GM19438 (cell line): Measurements from ENCODE around the gene LSR.
"Not testable (repeated sequence)": the region's sequence is repeated elsewhere in the genome, so short reads cannot be mapped to it uniquely, and the experiment has no call there.

Experiments used
- ATAC-seq: cut with Tn5 transposase; IDR thresholded peaks from one replicate; pipeline ENCODE4 v1.9.1; 2021; ENCODE audit warnings: low read depth; ENCODE audit not compliant: unreplicated experiment

The LSR gene

DNA sequence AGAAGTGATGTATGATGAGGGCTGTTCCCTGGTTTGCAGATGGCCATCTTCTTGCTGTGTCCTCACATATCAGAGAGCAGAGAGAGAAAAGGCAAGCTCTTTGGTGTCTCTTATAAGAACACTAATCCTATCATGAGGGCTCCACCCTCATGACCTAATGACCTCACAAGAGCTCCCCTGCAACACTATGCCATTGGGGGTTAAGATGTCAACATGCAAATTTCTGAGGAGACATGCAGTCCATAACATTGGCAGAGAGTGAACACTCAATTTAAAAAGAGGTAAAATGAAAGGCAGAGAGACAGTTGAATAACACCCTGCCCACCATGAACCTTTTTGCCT is 31.2 kb upstream of the LSR start:
- no peak for ATAC-seq

DNA sequence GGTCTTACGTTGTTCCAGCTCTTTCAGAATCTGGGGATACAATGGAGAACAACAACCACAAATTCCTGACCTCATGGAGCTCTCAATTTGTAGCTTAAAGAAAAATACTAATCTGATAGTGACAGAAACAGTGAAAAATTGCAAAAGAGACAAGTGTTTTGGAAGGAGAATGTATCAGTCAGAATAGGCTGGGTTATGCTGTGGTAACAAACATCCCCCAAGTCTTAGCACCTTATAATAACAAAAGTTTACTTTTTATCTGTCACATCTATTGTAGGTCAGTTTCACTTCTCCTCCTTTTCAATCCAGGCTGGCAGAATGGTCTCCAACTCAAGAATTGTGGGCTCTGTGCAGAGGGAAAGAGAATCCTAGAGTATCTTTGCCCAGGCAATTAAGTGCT is 29.8 kb upstream of the LSR start:
- no peak for ATAC-seq

DNA sequence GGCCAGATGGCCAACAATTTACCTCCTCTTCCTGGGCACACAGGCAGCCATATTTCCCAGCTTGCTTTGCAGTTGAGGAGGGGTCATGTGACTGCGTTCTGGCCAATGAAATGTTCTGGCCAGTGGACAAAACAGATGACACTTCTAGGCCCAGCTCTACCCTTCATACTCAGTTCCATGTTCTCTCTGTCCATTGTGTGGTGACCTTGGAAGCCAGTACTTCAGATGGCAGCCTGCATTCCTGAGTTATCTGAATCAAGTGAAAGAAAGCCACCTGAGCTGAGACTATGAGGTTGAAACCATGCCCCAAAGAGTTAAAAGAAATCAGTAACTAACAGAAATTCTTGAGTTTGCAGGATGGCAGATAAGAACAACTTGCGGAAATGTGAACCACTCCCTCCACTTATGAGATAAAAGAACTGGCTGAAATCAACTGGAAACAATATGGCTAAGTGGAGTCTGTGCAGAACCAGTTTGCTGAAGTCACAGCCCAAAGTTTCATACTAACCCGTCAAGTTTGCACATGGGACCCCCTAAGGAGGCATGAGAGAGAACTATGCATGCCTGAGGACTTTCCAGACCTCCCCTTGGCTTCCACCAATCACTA is 28.4 kb upstream of the LSR start:
- ATAC-seq = no peak

DNA sequence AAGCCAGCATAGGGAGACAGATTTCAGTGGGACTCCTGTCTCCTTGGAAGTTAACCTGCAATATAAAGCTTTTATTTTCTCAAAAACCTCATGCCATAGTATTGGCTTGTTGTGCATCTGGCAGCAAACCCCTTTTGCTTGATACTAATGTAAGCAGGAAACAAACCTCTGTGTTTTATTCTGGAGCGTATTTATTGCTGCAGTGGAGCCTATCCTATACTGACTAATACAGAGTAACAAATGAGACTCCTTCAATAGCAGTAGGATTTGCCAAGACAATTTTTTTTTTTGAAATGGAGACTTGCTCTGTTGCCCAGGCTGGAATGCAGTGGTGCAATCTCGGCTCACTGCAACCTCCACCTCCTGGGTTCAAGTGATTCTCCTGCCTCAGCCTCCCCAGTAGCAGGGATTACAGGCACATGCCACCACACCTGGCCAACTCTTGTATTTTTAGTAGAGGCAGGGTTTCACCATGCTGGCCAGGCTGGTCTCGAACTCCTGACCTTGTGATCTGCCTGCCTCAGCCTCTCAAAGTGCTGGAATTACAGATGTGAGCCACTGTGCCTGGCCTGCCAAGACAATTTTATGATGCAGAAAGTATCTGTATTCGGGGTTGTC is 27.7 kb upstream of the LSR start:
- not testable (repeated sequence) for ATAC-seq

DNA sequence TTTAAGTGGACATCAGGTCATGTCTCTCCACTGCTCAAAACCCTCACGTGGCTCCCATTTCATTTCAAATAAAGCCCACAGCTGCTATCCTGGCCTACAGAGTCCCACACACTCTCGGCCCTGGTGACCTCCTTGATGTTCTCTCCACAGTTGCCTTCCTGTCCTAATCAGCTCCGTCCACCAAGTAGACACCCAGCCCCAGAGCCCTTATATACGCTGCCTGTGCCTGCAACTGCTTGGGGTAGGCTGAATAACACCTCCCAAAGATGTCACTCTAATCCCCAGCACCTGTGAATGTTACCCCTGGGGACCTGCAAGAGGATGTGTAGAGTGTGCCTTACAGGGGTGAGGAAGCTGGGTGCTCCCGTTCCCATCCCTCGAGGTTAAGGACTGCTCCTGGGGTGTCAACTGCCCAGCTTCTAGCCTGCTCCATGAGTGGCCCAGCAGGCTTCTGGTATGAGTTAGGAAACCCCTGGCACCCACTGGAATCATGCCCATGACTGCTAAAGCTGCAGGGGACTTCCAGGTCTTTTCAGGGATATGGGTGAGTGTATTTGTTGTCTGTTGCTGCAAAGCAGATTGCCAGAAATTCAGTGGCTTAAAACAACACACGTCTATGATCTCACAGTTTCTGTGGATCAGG is 26.3 kb upstream of the LSR start:
- no peak for ATAC-seq

DNA sequence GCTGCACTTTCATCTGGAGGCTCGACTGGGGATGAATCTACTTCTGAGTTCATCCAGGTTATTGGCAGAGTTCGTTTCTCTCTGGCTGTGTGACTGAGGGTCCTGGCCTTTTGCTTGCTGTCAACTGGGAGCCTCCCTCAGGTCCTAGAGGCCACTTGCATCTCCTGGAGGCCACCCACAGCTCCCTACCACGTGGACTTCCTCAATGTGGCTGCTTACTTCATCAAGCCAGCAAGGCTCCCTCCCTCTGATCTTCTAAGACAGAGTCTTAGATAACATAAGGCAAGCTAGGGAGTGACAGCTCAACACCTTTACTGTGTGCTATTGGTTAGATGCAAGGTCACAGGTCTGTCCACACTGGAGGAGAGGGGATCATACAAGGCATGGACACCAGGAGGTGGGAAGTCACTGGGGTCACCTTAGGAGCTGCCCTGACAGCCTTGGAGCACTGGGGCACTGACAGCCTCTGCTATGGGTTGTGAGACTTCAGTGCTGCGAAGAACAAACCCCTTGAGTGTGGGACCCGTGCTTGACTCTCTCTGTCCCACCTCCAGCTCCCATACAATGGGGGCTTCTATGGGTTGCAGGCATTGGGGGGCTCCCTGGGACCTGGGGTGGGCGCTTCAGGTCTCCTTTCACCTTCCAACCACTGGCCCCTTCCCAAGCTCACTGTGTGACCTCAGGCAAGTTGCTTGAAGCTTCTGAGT is 25.6 kb upstream of the LSR start:
- ATAC-seq = no peak

DNA sequence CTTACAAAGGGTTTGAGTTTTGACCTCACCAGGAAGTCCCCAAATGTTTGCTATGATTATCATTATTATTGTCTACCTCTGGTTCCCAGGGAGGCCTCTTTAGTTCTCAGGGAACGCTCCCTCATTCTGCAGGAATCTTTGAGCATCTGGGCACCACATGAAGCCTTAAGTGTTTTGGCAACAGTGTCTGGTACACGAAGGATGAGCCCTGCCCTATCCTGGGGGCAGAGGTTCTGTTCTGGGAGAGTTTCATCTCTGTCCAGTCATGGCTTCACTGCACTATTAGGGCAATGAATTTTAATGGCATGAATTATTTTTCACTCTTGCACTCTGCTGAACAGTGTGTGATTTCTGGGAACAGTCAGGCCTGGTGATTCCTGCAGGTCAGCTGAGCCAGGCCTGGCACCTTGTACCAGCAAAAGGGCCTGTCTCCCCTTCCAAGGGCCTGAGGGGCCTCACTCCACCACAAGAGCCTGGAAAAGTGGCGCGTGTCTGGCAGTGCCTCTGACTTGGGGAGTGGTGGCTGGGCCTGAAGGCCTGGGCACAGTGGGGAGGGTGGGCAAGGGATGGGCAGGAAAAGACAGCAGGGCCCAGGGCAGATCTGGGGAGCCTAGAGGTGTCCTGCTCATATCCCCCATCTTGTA is 24.8 kb upstream of the LSR start:
- ATAC-seq = no peak

DNA sequence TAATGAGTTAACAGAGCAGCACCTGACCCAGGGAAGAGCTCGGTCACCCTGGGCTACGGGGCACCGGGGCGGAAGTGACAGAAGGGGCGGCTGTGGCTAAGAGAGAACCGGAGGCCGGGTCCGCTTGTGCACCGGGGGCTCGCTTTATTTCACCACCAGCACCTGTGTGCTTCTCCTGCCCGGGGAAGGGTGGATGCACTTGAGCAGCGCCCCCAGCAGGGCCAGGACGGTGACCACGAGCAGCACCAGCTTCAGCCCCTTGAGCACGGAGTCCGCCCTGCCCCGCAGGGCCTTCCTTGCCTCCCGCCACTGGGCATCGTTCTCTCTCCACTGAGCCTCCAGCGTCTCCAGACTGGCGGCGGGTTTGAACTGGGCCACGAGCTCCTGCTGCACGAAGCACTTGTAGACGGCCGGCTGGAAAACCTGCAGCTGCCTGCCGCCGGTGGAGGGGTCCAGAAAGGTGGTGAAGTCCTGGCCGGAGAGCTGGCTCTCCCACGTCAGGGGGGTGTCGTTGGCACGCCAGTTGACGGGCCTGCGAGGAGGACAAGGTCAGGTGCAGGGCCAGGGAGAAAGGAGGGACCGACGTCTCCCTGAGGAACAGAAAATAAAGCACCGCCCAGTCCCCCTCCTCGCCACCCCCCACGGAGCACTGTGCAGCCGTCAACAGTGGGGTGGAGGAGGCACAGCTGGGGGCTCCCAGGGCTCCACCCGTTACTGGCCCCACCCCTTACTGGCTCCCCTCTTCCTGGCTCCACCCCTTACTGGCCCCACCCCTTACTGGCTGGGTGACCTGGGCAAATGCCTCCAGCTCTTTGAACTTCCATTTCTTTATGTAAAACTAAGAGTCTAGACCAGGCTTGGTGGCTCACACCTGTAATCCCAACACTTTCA is 23.9 kb upstream of the LSR start:
- no peak for ATAC-seq

DNA sequence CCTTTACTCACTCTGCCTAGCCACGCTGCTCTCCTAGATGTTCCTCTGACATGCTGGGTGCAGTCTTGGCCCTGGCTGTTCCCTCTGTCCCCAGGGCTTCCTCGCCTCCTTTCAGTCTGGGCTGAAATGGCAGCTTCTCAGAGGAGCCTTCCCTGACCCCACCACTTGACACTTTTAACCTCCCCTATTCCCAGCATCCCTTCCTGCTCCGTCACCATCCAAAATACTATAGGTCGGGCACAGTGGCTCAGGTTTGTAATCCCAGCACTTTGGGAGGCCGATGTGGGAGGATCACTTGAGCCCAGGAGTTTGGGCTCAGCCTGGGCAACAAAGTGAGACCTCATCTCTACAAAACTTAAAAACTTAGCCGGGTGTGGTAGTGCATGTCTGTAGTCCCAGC is 22.9 kb upstream of the LSR start:
- ATAC-seq = no peak

DNA sequence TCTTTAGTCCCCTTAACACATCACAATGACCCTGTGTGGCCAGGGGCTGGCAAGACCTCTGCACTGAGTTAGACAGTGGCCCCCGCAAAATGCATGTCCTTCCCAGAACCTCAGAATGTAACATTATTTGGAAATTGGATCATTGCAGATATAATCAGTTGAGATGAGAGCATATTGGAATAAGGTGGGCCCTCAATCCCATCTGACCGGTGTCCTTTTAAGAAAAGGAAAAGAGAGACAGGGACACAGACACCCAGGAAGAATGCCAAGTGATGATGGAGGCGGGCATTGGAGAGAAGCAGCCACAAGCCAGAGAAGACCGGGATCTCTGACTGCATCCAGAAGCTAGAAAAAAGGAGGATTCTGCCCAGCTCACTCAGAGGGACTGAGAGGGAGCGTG is 22.1 kb upstream of the LSR start:
- no peak for ATAC-seq

DNA sequence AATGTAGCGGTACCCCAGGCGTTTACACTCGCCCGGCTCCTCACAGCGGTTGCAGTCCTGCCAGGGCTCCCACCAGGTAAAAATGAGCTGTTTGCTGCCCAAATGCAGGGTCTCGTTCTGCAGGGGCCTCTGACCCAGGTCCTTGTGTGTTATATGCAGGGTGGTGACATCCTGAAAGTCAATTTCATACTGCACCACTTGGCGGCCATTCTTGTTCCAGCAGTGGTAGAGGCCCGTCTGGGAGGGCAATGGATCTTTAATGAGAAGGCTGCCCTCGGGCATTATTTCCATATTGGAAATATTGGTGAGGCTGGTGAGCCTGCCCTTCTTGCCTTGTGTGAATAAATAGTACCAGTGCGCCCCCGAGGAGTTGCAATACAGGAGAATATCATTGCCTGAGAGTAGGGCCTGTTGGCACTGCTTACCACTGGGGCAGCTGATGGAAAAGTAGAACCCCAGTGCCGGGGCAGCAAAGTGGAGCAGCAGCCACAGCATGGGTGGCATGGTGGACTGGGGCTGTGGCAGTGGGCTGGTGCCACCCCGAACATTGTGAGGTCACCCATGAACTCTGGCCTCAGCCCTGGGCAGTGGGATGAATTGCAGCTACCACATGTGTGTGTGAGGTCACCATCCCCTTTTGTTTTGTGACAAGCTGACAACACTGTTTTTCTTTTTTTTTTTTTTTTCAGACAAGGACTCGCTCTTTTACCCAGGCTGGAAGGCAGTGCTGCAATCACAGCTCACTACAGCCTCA is 20.4 kb upstream of the LSR start, which contains the start of gene FAM187B:
TSS of gene FAM187B (minus strand) at position 563 of the 754 bp plus-strand sequence. CDS start at position 504, 59 bp downstream.
- no peak for ATAC-seq

DNA sequence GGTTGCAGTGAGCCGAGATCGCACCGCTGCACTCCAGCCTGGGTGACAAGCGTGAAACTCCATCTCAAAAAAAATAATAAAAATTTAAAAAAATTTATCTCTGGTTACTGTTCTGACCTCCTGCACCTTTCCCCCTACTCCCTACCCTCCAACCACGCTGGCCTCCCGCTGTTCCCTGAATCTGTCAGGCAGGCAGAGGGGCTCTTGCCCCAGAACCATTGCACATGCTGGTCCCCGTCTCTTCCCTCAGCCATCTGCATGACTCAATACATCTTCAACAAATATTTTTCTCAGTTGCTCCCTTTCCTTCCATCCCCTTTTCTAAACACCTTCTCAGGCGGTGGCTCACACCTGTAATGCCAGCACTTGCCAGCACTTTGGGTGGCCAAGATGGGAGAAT is 19.2 kb upstream of the LSR start:
- ATAC-seq = no peak

DNA sequence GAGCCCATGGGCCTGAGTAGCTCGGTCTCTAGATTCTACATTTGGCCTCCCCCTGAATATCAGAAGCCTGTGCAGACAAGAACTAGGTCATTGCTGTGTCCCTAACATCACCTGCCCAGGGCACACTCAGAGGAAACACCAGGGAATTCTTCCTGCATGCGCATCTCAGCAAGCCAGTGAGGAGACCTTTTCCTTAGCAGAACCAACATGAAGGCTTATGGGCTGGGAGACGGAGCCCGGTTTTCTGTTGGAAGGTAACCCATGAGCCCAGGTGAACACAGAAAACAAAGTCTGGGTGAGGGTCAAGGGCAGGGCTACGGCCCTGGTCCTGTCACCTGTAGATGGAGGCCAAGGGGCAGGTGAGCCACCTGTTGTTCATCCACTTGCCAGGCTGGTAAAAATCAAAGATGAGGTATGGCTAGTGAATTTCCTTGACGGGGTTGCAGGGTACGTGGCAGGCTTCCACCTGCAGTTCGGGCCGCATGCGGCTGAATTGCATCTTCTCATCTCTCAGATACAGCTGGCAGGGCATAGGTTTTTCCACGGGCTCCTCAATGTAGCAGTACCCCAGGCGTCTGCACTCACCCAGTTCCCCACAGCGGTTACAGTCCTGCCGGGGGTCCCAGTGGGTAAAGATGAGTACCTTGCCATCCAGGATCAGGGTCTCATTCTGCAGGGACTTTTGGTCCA is 16.7 kb upstream of the LSR start:
- ATAC-seq = no peak

DNA sequence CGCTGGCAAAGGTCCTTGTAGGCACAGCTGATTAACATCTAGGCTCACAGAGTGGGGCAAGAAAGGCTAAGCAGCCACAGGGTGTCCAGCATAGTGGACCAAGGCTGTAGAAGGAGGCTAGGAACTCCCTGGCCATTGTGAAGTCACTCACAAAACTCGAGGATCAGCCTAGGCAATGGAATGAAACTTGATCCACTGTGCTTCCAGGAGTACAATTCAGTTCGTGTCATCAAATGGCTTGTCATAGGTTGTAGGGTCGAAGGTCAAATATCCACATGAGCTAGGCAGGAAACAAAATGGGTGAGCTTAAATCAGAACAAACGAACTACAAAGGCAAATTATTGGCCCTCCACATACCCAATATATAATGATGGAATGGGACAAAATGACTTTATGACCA is 15.9 kb upstream of the LSR start:
- no peak for ATAC-seq

DNA sequence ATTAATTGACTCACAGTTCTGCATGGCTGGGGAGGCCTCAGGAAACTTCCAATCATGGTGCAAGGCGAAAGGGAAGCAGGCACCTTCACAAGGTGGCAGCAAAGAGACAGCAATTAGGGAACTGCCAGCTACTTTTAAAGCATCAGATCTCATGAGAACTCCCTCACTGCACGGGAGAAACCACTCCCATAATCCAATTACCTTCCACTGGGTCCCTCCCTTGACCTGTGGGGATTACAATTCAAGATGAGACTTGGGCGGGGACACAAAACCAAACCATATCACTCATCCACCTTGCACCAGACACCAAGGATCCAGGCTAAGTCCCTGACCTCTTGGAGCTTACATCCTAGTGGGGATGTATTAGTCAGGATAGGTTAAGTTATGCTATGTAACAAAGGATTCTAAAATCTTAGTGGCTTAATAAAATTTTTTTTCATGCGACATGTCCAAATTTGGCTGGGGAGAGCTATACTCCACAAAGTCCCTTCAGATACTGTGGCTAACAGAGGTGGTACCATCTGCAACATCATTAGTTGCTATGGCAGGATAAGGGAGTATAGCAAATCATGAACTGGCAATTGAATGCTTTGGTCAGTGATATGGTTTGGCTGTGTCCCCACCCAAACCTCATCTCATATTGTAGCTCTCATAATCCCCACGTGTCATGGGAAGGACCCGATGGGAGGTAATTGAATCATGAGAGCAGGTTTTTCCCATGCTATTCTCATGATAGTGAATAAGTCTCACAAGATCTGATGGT is 12.0 kb upstream of the LSR start:
- no peak for ATAC-seq

DNA sequence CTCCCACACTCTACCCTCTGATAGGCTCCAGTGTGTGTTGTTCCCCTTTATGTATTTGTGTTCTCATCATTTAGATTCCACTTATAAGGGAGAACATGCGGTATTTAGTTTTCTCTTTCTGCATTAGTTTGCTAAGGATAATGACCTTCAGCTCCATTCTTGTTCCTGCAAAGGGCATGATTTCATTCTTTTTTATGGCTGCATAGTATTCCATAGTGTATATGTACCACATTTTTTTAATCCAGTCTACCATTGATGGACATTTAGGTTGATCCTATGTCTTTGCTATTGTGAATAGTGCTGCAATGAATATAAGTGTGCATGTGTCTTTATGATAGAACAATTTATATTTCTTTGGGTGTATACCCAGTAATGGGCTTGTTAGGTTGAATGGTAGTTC is 9.2 kb upstream of the LSR start:
- not testable (repeated sequence) for ATAC-seq

DNA sequence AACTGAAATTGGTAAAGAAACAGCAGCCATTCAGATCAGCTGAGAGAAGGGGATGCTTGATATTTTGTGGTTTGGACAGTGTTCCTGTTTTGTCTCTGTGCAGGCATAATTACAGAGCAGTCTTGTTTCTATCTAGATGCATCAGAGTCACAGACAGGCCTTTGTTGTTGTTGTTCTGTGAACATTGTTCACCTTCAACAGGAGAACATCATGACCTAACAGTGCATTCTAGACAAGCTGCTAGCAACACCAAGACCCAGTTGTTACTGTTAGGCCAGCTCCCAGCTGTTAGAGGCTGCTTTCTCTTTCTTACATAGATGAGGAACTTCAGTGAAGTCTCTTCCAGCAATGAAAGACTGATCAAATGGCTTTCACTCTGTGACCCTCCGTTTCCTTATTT is 8.5 kb upstream of the LSR start:
- ATAC-seq = no peak

DNA sequence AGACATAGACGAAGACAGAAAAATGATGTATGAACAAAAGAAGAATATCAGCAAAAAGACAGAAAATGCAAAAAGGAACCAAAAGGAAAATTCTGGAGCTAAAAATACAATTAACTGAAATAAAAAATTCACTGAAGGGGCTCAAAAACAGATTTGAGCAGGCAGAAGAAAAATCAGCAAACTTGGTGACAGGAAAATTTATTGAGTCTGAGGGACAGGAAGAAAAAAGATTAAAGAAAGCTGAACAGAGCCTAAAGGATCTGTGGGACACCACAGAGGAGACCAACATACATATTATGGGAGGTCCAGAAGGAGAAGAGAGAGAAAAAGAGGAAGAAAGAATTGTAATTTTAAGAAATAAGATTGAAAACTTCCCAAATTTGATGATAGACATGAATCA is 7.4 kb upstream of the LSR start:
- ATAC-seq = no peak
